Urinary bladder (tissue), 4 donors: Measurements from ENCODE around the gene IQGAP3. TPM values are rescaled to one million over a fixed set of nuclear protein-coding genes. Genes with fewer than 3 reads are reported as not detected.
A peak's percentile ranks its signal among the peaks of the same experiment; 100 is the strongest.

Experiments used
- DNase-seq: peaks from one replicate; pipeline ENCODE4 v3.0.0-alpha.2; 2015; ENCODE audit errors: extremely low spot score
- H3K27ac ChIP-seq: one replicate; pipeline ENCODE4 v1.5.1; 2013; ENCODE audit warnings: low read depth, mild to moderate bottlenecking, moderate library complexity
- H3K36me3 ChIP-seq: one replicate; pipeline ENCODE4 v1.6.1; 2013; ENCODE audit warnings: mild to moderate bottlenecking, moderate library complexity; ENCODE audit not compliant: insufficient read depth
- H3K4me1 ChIP-seq: one replicate; pipeline ENCODE4 v1.6.1; 2013; ENCODE audit warnings: mild to moderate bottlenecking, moderate library complexity; ENCODE audit not compliant: insufficient read depth
- H3K4me3 ChIP-seq: one replicate; pipeline ENCODE4 v1.5.1; 2013; ENCODE audit warnings: low read depth, low read length
- WGBS: extraction: QIAGEN DNeasy Blood & Tissue Kit; methylation state at CpG from one replicate; pipeline ENCODE4 v1.1.7; 2013; 5-methylcytosine and 5-hydroxymethylcytosine counted together
- polyA plus RNA-seq: library from polyadenylated mRNA; stranded (reverse); fragments of 200-250 nt; gene quantifications from one replicate; pipeline ENCODE4 v1.2.3, GENCODE V29; 2013
- total RNA-seq: library from RNA; depleted of rRNA; stranded (reverse); fragments of >200 nt; gene quantifications from one replicate; pipeline ENCODE4 v1.2.3, GENCODE V29; 2014
- donor health status: healthy with polysubstance abuse.
- donor health status: healthy.

IQGAP3 gene
- total and polyA plus RNA-seq, 2 donors = 0.32 to 11.8 TPM

GRCh38 chr1:156486421-156487344, 85.7 kb downstream of the IQGAP3 start:
- Histone ChIP-seq H3K36me3 (no peaks in the 10 kb centered on the region), H3K4me1 (peaks cover 4% of the 10 kb centered on the region), H3K27ac (no peak overlapping the region), H3K4me3 (no peak overlapping the region)
- no peak for DNase-seq
- 76% methylated on average over 7 of the region's 7 CpGs for WGBS

- Histone ChIP-seq H3K4me3 (no peak overlapping the region), H3K27ac (no peak overlapping the region), H3K4me1 (peaks cover 4% of the 10 kb centered on the region), H3K36me3 (no peaks in the 10 kb centered on the region)
- no peak for DNase-seq
- WGBS = 74% methylated on average over 3 of the region's 3 CpGs
Measured at GRCh38 chr1:156485984-156486383, 86.4 kb downstream of the IQGAP3 start.

DNA sequence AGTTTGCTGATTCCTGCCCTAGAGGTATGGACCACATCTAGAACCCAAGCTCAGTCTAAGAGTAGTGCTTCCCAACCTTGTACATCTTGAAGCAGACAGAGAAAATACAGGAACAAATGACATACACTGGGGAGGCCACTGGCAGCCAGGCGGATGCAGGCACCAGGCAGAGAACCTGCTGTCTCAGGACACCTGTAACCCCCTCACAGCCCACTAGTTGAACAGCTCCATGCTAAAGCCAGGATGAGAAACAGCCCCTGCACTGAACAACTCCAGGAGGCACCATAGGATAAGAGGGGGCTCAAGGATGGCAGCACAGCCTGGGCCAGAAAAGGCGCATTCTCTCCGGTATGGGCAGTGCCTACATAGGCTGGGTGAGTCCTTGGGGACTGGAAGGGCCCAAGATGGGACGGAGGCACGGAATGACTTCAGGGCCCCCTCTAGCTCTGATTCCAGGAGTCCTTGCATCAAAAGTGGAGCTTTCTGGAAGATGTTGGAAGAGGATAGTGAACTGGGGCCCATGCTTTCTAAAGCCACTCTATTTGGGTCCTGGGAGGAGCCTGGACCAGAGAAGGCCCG, 87.8 kb downstream of the IQGAP3 start:
- no peak for DNase-seq
- peaks cover 2% of the 10 kb centered on the region for H3K4me1 ChIP-seq
- WGBS = 90% methylated on average over 6 of the region's 6 CpGs
- H3K36me3 ChIP-seq = no peaks in the 10 kb centered on the region
- no peak overlapping the region for H3K4me3 ChIP-seq
- H3K27ac ChIP-seq = no peak overlapping the region

- 97% methylated on average over 2 of the region's 2 CpGs for WGBS
- H3K36me3 ChIP-seq = no peaks in the 10 kb centered on the region
- no peak for DNase-seq
- no peak overlapping the region for H3K27ac ChIP-seq
- H3K4me1 ChIP-seq = no peaks in the 10 kb centered on the region
- H3K4me3 ChIP-seq = no peak overlapping the region
Measured at GRCh38 chr1:156483397-156483796, 89.0 kb downstream of the IQGAP3 start.

DNA sequence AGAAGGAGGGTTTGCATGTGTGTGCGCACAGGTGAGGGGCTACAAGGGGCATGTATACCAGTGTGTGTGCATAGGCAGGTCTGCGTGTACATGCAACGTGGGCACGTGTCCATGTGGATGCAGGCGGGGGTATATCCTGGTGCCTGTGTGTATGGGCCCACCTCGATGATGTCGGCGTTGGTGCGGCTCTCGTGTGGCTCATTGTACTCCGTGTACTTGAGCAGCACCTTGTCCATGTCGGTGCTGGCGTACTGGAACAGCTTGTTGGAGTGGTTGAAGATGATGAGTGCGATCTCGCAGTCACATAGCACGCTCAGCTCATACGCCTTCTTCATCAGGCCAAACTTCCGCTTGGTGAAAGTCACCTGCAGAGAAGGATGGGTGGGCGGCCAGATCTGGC, 90.1 kb downstream of the IQGAP3 start:
- no peaks in the 10 kb centered on the region for H3K36me3 ChIP-seq
- DNase-seq = no peak
- no peak overlapping the region for H3K27ac ChIP-seq
- 89% methylated on average over 19 of the region's 19 CpGs for WGBS
- no peaks in the 10 kb centered on the region for H3K4me1 ChIP-seq
- no peak overlapping the region for H3K4me3 ChIP-seq

- H3K36me3 ChIP-seq = no peaks in the 10 kb centered on the region
- no peak overlapping the region for H3K4me3 ChIP-seq
- no peak for DNase-seq
- H3K27ac ChIP-seq = no peak overlapping the region
- 86% methylated on average over 5 of the region's 5 CpGs for WGBS
- no peaks in the 10 kb centered on the region for H3K4me1 ChIP-seq
Measured at GRCh38 chr1:156481527-156481926, 90.8 kb downstream of the IQGAP3 start.

DNA sequence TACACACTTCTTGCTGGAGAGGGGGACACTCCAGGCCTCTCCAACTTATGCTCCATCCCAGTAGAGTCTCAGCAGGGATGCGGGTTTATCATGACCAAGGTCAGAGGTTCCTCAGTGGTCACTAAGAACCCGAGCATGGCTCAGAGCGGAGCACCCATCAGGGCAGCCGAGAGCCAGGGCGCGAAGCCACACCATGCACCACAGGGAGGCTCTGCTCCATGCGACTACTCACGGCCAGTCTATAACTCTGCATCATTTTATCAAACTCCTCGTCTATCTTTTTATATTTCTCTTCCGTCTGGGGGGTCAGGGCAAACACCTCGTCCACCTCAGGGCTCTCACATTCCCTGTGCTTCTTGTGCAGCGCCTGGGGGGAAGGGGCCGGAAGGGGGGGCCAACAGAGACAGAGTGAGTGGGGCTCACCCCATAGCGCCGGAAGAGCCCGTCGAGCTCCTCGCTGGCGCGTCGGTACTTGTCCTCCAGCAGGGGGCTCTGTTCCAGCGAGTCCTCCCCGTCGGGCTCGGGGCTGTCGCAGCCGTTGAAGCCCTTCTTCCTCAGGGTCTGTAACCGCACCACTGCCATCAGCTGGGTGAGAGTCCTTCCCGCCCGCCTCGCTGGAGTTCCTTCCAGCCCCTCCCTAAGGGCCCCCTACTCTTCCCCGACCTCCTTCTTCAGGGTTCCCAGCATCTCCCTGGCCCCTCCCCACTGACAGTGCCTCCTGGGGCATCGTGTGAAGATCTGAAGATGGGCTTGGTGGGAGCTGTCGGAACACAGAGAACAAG, 91.8 kb downstream of the IQGAP3 start:
- 38% methylated on average over 34 of the region's 34 CpGs for WGBS

DNA sequence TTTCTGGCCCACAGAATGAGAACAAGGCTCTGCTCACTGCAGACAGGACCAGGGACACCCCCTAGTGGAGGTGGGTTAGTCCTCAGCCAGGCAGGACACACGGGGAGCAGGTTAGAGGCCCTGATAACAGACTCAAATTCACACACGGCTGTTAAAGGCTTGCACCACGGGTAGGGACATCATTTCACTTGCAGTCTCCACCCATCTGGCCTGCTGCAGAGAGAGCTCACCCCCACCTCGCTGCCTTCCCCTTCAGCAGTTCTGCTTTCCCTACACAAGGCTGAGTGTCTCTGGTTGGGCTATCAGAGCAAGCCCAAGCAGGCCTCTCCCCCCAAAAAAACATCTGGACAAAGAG, 92.4 kb downstream of the IQGAP3 start:
- no peak for DNase-seq
- H3K36me3 ChIP-seq = no peaks in the 10 kb centered on the region
- 41% methylated on average over 4 of the region's 4 CpGs for WGBS
- no peak overlapping the region for H3K27ac ChIP-seq
- H3K4me1 ChIP-seq = no peaks in the 10 kb centered on the region
- no peak overlapping the region for H3K4me3 ChIP-seq

More for the DNA sequence above, 91.8 kb downstream of the IQGAP3 start:
- Histone ChIP-seq H3K36me3 (no peaks in the 10 kb centered on the region), H3K4me3 (no peak overlapping the region), H3K27ac (peak overlapping the region; percentile 14), H3K4me1 (no peaks in the 10 kb centered on the region)
- no peak for DNase-seq

- no peak overlapping the region for H3K4me3 ChIP-seq
- DNase-seq = no peak
- H3K4me1 ChIP-seq = no peaks in the 10 kb centered on the region
- no peak overlapping the region for H3K27ac ChIP-seq
- H3K36me3 ChIP-seq = no peaks in the 10 kb centered on the region
- 86% methylated on average over 15 of the region's 15 CpGs for WGBS
Measured at GRCh38 chr1:156479093-156480015, 93.0 kb downstream of the IQGAP3 start.

DNA sequence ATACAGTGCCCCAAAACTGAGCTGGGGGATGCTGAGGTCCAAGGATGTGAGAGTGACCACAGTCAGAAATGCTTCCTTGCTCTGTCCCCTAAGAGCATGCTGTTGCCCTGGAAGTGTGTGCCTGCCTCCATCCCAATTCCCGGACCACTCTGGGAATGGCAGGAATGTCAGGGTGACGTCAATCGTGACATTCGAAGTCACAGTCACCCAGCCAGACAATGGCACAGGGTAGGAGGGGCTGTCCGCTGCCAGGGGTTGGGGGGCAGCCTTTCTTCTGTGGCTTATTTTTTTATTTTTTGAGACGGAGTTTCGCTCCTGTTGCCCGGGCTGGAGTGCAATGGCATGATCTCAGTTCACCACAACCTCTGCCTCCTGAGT, 94.1 kb downstream of the IQGAP3 start:
- DNase-seq = no peak
- Histone ChIP-seq H3K36me3 (no peaks in the 10 kb centered on the region), H3K4me1 (no peaks in the 10 kb centered on the region), H3K27ac (peak overlapping the region; percentile 31), H3K4me3 (no peak overlapping the region)
- WGBS = 88% methylated on average over 8 of the region's 8 CpGs

GRCh38 chr1:156477526-156478249, 94.7 kb downstream of the IQGAP3 start:
- DNase-seq = no peak
- no peaks in the 10 kb centered on the region for H3K36me3 ChIP-seq
- H3K27ac ChIP-seq = peak overlapping the region; percentile 77
- H3K4me1 ChIP-seq = no peaks in the 10 kb centered on the region
- 65% methylated on average over 3 of the region's 3 CpGs for WGBS
- no peak overlapping the region for H3K4me3 ChIP-seq

DNA sequence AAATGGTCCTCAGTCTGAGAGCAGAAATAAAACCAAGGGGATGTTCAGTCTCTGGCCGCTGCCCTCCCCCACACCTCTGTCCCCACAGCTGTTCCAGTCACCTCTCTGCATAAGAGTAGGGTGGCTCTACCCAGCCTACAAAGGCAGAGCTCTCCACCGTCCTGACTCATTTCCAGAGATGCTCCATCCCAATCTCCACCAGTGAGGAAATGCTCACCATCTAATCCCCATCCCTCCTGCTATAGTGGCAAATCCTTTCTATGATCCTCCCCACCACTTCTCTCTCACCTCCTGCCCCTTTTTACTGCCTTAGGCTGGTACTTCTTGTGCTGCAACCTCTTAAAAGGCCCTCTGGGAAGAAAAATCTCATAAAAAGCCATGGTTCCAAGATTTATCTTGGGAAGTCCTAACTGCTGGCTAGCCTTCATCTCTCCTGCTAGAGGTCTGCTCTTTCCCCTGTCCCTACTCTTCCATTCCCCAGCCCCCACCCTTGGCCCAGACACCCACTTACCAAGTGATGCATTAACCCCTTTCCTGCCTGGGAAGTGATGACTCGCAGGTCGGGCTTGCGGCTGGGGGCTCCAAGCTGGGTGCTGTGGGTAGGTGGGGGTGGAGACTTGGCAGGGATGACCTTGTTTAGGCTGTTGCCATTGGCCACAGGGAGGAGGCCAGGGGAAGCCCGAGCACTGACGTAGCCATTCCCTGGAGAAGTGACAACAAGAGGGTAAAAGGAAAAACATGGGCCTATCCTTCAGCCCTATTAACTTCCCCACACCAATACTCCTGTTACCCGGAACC, 95.7 kb downstream of the IQGAP3 start:
- no peaks in the 10 kb centered on the region for H3K4me1 ChIP-seq
- WGBS = 34% methylated on average over 8 of the region's 8 CpGs
- H3K4me3 ChIP-seq = no peak overlapping the region
- DNase-seq = no peak
- H3K27ac ChIP-seq = peak overlapping the region; percentile 77
- H3K36me3 ChIP-seq = no peaks in the 10 kb centered on the region
